HG03159 (cell line): ENCODE data around the gene OR4F17.
"Not testable (repeated sequence)": the region's sequence is repeated elsewhere in the genome, so short reads cannot be mapped to it uniquely, and the experiment has no call there.

Source experiments
- ATAC-seq: cut with Tn5 transposase; IDR thresholded peaks from one replicate; pipeline ENCODE4 v1.9.1; 2021; ENCODE audit warnings: mild to moderate bottlenecking, moderate library complexity; ENCODE audit not compliant: unreplicated experiment

The OR4F17 gene, protein sequence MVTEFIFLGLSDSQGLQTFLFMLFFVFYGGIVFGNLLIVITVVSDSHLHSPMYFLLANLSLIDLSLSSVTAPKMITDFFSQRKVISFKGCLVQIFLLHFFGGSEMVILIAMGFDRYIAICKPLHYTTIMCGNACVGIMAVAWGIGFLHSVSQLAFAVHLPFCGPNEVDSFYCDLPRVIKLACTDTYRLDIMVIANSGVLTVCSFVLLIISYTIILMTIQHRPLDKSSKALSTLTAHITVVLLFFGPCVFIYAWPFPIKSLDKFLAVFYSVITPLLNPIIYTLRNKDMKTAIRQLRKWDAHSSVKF

DNA sequence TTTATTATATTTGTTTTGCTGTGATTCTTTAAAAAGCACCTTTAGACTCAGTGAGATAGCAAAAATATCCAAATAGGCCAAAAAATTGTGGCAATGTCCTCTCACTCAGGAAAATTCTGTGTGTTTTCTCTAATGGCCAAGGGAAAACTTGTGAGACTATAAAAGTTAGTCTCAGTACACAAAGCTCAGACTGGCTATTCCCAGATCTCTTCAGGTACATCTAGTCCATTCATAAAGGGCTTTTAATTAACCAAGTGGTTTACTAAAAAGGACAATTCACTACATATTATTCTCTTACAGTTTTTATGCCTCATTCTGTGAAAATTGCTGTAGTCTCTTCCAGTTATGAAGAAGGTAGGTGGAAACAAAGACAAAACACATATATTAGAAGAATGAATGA is at the start of gene OR4F17:
TSS of gene OR4F17 (plus strand) at position 301 of the 400 bp plus-strand sequence. CDS start 3,575 bp downstream, outside the sequence.
- not testable (repeated sequence) for ATAC-seq

DNA sequence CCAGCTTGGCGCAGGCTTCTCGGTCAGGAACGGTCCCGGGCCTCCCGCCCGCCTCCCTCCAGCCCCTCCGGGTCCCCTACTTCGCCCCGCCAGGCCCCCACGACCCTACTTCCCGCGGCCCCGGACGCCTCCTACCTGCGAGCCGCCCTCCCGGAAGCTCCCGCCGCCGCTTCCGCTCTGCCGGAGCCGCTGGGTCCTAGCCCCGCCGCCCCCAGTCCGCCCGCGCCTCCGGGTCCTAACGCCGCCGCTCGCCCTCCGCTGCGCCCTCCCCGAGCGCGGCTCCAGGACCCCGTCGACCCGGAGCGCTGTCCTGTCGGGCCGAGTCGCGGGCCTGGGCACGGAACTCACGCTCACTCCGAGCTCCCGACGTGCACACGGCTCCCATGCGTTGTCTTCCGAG is 36.1 kb upstream of the OR4F17 start:
- not testable (repeated sequence) for ATAC-seq

DNA sequence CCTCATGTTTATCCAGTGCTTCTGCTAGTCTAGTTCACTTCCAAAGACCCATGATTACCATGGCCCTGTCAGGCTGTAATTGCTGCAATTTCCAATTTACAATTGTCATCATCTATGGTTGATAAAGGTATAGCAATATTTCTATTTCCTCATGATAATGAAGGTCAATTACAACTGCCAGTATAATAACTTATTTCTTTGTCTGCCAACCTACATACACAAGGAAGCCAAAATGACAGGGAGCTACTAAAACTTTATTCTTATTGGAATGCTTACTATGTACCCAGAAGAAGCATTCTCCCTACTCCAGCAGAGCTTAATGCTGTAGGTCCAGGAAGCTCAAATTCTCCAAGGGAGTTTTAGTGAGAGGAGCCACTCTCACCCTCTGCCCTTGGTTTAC is 24.0 kb upstream of the OR4F17 start:
- not testable (repeated sequence) for ATAC-seq

DNA sequence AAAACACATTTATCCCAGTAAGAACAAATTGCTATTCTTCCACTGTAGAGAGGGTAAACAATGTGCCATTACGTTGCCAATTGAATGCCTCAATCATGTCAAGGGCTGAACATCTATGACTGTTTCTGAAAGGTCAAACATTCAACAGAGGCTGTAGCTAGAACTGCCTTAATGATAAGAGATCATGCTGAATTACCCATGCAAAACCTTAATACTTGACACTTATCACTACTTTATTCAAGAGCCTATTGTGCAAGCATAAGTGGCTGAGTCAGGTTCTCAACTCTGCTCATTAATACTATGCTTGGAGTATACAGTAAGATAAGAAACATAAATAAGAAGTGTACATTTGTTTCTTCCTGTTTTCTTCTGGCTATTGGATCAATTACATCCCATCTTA is 23.3 kb upstream of the OR4F17 start:
- not testable (repeated sequence) for ATAC-seq

DNA sequence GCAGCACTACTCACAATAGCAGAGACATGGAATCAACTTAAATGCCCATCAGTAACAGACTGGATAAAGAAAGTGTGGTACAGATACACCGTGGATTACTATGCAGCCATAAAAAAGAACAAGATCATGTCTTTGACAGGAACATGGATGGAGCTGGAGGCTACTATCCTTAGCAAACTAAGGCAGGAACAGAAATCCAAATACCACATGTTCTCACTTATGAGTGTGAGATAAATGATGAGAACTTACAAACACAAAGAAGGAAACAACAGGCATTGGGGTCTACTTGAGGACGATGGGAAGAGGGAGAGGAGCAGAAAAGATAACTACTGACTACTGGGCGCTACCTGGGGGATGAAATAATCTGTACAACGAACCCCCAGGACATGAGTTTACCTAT is 16.2 kb upstream of the OR4F17 start:
- not testable (repeated sequence) for ATAC-seq

DNA sequence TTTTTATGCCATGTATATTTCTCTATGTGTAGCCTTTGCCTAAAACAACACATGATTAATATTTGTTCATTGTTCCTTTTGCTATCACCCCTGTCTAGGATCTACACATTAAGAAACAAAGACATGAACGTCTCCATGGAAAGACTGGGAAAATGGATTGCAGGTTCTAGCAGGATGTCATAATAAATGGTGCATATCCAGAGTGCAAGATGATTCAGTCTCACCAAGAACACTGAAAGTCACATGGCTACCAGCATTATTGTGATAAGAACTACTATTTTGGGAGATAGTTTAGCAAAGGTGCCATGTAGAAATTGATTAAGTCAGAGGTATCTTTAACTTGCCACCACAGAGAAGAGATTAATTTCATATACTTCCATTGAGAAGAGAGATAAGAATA is 12.1 kb upstream of the OR4F17 start:
- not testable (repeated sequence) for ATAC-seq

DNA sequence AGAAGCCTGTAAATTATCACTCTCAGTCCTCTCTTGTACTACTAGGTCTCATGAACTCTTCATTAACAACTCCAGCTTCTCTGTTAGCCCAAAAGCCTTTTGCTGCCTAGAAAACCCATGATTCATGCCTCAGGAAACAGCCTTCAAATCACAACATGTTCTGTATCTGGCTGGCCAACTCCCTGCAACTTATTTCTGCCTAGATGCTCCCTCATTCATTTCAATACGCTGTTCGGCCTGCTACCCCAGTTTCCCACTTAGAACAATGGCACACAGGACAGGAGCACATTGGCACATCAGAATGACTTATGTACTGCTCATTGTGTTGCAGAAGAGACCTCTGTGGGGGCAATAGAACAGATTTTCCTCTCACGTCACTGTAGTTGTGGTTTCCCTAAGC is 9.3 kb upstream of the OR4F17 start:
- ATAC-seq = not testable (repeated sequence)

DNA sequence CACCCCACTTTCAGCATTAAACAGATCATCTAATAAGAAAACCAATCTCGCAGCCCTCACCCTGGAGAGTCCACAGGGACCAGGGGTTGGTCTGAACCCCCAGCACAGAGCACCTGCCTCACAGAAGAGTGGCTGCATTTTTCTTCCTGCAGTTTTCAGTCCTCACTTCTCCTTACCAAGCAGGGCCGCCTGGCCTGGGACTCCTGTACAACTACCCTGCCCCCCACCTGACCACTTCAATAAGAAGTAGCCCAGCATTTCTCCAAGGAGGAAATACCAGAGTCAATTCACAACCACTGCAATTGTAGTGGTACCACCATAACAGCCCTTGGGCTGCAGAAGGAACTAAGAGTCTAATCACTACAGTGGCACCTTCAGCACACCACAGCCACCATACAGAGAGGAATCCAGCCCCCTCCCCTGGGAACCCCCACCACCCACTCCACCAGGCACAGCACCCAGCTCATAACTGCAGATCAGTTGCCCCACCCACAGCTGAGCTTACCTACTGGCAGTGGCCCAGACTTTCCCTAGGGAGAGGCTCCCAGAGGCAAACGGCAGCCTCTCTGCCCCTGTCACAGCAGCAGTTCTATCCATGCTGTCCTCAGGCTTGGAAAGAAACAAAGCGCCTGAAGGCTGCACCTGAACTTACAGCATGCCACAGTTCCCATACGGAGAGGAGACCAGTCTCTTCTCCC is 13.7 kb downstream of the OR4F17 start:
- not testable (repeated sequence) for ATAC-seq
